Measurements from ENCODE around the gene TJAP1.
A peak's percentile ranks its signal among the peaks of the same experiment; 100 is the strongest.
"Not testable (repeated sequence)": the region's sequence is repeated elsewhere in the genome, so short reads cannot be mapped to it uniquely, and the experiment has no call there.

TJAP1 gene

DNA sequence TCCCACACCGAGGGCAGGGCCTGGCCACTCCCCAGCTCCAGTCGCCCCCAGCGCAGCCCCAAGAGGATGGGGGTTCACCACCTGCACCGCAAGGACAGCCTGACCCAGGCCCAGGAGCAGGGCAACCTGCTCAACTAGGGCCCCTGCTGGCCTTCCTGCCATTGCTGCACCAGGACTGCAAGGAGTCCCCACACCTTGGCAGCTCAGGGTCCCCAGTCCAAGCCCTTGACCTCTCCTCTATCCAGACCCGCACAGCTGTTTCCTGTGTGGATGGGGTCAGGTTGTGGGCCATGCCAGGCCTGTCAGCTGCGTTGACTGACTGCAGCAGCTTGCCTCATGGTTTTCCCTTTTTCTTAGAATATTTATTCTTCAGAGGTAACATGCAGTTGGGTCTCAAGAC, 28.3 kb downstream of the TJAP1 start:
- DNase-seq (ENCODE audit: low spot score) = no peak

- no peak for DNase-seq (ENCODE audit: low spot score)
These were observed 28.8 kb downstream of the TJAP1 start for GRCh38 chr6:43506171-43506570.

DNA sequence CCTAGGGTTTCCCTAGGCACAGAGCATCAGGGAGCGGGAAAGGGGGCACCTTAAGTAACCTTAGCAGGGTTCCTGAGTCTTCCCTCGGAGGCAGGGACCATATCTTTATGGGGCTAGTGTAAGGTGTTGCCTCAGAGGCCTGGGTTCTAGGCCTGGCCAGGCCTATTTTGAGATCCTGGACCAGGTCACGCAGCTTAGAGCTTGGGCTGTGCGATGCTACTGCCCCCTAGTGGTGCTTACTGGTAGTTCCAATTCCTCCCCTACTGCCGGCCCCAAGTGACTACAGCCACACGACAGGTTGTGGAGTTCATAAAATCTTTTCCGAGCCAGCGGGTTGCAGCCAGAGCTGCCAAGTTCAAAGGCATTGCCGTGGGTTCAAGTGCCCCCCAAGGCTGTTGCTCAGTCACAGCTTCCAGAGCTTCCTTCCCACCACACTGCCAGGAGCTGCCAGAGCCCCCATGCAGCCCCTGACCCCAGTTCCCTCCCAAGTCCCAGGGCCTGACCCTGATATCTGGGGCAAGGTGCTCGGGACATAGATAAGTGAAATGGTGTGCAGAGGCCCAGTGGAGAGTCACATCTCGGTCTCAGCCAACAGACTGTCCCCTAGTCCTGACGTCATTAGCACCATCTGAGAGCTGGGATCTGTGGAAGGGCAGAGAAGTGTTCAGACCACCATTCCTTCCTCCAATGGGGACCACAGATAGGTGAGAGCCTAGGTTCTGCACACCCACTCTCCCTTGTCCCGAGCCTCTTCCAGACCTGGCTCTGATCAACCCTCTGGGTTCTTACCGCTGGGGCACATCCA, 29.5 kb downstream of the TJAP1 start:
- peak; percentile 81 for DNase-seq (ENCODE audit: low spot score)

GRCh38 chr6:43508481-43509141, 31.2 kb downstream of the TJAP1 start:
- DNase-seq (ENCODE audit: low spot score) = no peak

- no peak for DNase-seq (ENCODE audit: low spot score)
These were observed 32.0 kb downstream of the TJAP1 start for GRCh38 chr6:43509142-43509983.

- DNase-seq (ENCODE audit: low spot score) = peak; percentile 82
These were observed 32.8 kb downstream of the TJAP1 start, which contains the start of gene LRRC73 for GRCh38 chr6:43509984-43510826. Gene LRRC73 (minus strand): TSS chr6:43510346. CDS start chr6:43509785, 561 bp downstream.

- DNase-seq (ENCODE audit: low spot score) = no peak
These were observed 33.4 kb downstream of the TJAP1 start for GRCh38 chr6:43510827-43511163.

GRCh38 chr6:43511824-43512415, 34.5 kb downstream of the TJAP1 start:
- no peak for DNase-seq (ENCODE audit: low spot score)

DNA sequence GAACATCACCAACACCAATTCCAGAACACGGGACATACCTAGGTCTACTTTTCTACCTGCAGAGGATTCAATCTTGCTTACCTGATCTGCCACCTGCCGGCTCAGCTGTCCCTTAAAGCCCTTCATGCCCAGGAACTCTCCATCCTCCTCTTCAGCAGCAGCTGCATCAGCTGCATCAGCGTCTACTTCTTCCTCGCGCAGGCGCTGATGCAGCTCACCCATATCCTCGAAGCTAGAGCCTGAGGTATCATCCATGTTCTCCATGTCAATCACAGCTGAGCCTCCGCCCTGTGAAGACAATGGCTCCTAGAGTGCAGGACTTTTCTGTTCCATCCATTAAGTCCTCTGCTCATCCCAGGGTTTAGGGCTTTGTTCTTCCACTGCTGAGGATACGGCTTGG, 38.4 kb downstream of the TJAP1 start:
- no peak for DNase-seq (ENCODE audit: low spot score)

DNA sequence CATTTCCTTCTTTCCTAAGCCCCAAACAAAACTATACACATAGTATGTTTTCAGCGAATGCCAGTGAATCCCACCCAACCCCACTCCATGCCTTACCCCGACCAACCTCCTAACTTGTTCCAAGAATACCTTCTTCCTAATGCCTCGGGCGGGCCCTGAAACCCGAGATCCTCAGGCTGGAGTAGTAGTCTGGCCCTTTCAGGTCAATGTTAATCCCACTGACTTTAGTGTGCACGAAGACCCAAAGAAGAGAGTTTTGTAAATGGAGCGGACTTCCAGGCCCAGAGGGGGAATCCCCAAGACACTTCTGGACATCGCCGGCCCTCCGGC, 39.0 kb downstream of the TJAP1 start:
- no peak for DNase-seq (ENCODE audit: low spot score)

- DNase-seq (ENCODE audit: low spot score) = peak; percentile 98
These were observed 39.5 kb downstream of the TJAP1 start, which contains the start of the genes POLR1C and YIPF3 for GRCh38 chr6:43516697-43517504. Gene POLR1C (plus strand): TSS chr6:43517089. CDS start chr6:43517110, 21 bp downstream. Gene YIPF3 (minus strand): TSS chr6:43516926. CDS start chr6:43516807, 119 bp downstream.

DNA sequence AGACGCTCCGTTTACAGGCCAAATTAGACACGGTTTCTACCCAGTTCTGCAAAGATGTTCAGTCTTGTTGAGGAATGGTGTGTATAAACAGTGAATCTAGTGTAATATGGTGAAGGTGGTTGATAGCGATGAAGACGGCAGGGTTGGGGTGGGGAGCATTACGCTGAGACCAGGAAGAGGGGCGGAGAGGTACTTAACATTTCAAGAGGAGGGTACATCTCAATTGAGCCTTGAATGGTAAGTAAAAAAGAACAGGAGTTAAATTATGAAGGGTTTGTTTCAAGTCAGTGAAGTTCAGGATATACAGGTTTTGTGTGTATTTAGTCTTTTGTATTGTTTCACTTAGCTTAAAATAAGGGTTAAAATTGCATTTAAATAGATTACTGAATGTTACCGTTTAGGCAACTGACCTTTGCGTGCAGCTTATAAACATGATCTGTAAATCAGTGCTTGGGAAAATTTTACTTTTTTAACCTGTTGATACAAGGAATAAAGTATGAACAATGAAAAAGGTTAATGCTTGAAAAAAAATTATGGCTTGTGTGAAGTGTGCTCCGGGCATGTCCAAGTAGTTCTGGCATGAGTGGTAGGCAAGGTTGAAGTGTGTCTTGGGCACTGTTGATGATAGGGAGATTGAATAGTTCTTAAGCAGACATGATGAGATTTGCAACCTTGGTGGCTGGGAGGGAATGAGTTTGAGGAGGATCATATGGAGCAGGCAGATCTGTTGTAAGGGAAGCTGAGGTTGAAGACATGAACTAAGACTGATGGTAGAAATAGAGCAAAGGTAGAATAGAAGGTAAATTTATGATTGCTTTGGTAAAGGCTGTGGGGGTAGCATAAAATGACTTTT, 40.4 kb downstream of the TJAP1 start:
- no peak for DNase-seq (ENCODE audit: low spot score)

GRCh38 chr6:43520097-43520496, 42.7 kb downstream of the TJAP1 start:
- DNase-seq (ENCODE audit: low spot score) = no peak

- no peak for DNase-seq (ENCODE audit: low spot score)
These were observed 44.5 kb downstream of the TJAP1 start for GRCh38 chr6:43521836-43522235.

GRCh38 chr6:43522547-43523261, 45.3 kb downstream of the TJAP1 start:
- no peak for DNase-seq (ENCODE audit: low spot score)

GRCh38 chr6:43523284-43523683, 45.9 kb downstream of the TJAP1 start:
- DNase-seq (ENCODE audit: low spot score) = no peak

- DNase-seq (ENCODE audit: low spot score) = no peak
These were observed 47.2 kb downstream of the TJAP1 start for GRCh38 chr6:43524483-43524961.

GRCh38 chr6:43532201-43532600, 54.8 kb downstream of the TJAP1 start:
- DNase-seq (ENCODE audit: low spot score) = no peak

DNA sequence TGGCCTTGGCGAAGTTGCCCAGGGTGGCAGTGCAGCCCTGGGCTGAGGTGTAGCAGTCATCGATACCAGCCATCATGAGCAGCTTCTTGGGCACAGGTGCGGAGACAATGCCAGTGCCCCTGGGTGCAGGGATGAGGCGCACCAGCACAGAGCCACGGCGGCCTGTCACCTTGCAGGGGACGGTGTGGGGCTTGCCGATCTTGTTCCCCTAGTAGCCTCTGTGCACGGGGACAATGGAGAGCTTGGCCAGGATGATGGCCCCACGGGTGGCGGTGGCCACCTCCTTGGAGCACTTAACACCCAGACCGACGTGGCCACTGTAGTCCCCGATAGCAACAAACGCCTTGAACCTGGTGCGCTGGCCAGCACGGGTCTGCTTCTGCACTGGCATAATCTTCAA, 61.6 kb downstream of the TJAP1 start:
- DNase-seq (ENCODE audit: low spot score) = not testable (repeated sequence)

Data from kidney tubule cell (primary cell).